ENCODE data around the gene PERM1.

PERM1 gene

GRCh38 chr1:1025730-1026129 lies 43.8 kb upstream of the PERM1 start:
- Histone ChIP-seq H3K4me3 (ENCODE audit: severe bottlenecking) (peak overlapping the region; percentile 9), H3K4me1 (ENCODE audit: insufficient read depth, poor library complexity, severe bottlenecking) (peaks cover 29% of the 10 kb centered on the region), H3K9me3 (ENCODE audit: severe bottlenecking) (no peaks in the 10 kb centered on the region), H3K27me3 (ENCODE audit: insufficient read depth, poor library complexity, severe bottlenecking) (no peaks in the 10 kb centered on the region), H3K36me3 (ENCODE audit: low read depth) (peaks cover 55% of the 10 kb centered on the region), H3K27ac (ENCODE audit: poor library complexity, severe bottlenecking) (peak overlapping the region; percentile 96)
- DNase-seq (ENCODE audit: low spot score) (no peak), ATAC-seq (ENCODE audit: low read depth) (no peak)
- TF ChIP-seq, protein P1, sequence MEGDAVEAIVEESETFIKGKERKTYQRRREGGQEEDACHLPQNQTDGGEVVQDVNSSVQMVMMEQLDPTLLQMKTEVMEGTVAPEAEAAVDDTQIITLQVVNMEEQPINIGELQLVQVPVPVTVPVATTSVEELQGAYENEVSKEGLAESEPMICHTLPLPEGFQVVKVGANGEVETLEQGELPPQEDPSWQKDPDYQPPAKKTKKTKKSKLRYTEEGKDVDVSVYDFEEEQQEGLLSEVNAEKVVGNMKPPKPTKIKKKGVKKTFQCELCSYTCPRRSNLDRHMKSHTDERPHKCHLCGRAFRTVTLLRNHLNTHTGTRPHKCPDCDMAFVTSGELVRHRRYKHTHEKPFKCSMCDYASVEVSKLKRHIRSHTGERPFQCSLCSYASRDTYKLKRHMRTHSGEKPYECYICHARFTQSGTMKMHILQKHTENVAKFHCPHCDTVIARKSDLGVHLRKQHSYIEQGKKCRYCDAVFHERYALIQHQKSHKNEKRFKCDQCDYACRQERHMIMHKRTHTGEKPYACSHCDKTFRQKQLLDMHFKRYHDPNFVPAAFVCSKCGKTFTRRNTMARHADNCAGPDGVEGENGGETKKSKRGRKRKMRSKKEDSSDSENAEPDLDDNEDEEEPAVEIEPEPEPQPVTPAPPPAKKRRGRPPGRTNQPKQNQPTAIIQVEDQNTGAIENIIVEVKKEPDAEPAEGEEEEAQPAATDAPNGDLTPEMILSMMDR (IDR thresholded peaks at IDR 0.05; ENCODE audit: poor library complexity, severe bottlenecking), result no peak

- ATAC-seq (ENCODE audit: low read depth), result peak; percentile 69
- Histone ChIP-seq H3K27me3 (ENCODE audit: insufficient read depth, poor library complexity, severe bottlenecking) (no peaks in the 10 kb centered on the region), H3K36me3 (ENCODE audit: low read depth) (peaks cover 55% of the 10 kb centered on the region), H3K4me1 (ENCODE audit: insufficient read depth, poor library complexity, severe bottlenecking) (peaks cover 29% of the 10 kb centered on the region), H3K9me3 (ENCODE audit: severe bottlenecking) (no peaks in the 10 kb centered on the region), H3K27ac (ENCODE audit: poor library complexity, severe bottlenecking) (peak overlapping the region; percentile 96), H3K4me3 (ENCODE audit: severe bottlenecking) (peak overlapping the region; percentile 26)
- TF ChIP-seq, protein P1 (IDR thresholded peaks at IDR 0.05; ENCODE audit: poor library complexity, severe bottlenecking), result no peak
- peak; percentile 93 for DNase-seq (ENCODE audit: low spot score)
Observed at GRCh38 chr1:1024771-1025699, 43.1 kb upstream of the PERM1 start.

DNA sequence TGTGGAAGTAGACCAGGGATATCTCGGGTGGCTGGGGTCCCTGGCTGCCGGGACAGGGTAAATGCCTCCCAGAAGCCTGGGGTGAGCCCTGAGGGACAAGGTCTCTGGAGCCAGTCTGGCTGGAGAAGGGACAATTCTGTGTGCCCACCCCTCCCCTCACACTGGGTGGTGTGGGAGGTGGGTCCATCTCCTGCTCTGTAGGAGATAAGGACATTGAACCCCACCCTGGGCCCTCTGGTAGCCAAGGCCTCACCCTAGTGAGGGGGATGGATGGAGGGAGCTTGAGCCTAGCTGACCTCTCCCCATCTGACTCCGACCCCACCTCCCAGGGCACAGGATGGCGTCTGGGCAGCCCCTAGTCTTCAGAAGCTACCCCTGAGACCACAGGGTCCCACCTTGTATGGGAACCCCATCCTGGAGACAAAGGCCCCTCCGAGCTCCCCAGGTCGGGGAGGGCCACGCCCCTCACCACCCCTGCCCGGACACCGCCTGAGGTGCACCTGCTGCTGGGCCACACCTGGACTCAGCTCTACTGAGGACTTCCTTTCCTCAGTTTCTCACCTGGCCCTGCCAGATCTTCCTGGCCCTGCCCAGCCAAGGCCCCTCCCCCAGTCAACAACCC lies 42.4 kb upstream of the PERM1 start:
- DNase-seq (ENCODE audit: low spot score) (no peak), ATAC-seq (ENCODE audit: low read depth) (no peak; the same call in 2 of the 3 replicates)
- Histone ChIP-seq H3K27ac (ENCODE audit: poor library complexity, severe bottlenecking) (peak overlapping the region; percentile 96), H3K4me1 (ENCODE audit: insufficient read depth, poor library complexity, severe bottlenecking) (peaks cover 29% of the 10 kb centered on the region), H3K36me3 (ENCODE audit: low read depth) (peaks cover 55% of the 10 kb centered on the region), H3K27me3 (ENCODE audit: insufficient read depth, poor library complexity, severe bottlenecking) (no peaks in the 10 kb centered on the region), H3K4me3 (ENCODE audit: severe bottlenecking) (peak overlapping the region; percentile 26), H3K9me3 (ENCODE audit: severe bottlenecking) (no peaks in the 10 kb centered on the region)
- TF ChIP-seq, protein P1 (IDR thresholded peaks at IDR 0.05; ENCODE audit: poor library complexity, severe bottlenecking), result no peak

DNA sequence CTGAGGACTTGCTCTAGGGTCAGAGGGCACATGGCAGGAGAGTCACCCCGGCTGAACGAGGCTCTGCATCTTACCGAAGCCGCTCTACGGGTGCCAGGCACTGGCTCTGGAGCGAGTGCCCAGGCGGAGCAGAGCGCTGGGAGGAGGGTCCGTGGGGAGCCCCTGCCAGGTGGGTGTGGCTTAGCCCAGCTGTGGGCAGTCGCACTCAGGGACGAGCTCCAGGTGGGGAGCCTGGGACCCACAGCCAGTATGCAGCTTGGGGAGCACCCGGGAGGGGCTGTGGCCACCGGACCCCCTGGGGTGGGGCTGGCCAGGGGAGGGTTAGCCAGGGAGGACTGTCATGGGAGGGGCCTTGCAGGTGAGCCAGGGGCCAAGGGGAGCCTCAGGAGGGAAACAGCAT lies 41.8 kb upstream of the PERM1 start:
- ATAC-seq (ENCODE audit: low read depth), result no peak
- Histone ChIP-seq H3K4me3 (ENCODE audit: severe bottlenecking) (no peak overlapping the region), H3K27ac (ENCODE audit: poor library complexity, severe bottlenecking) (peak overlapping the region; percentile 96), H3K4me1 (ENCODE audit: insufficient read depth, poor library complexity, severe bottlenecking) (peaks cover 29% of the 10 kb centered on the region), H3K36me3 (ENCODE audit: low read depth) (peaks cover 55% of the 10 kb centered on the region), H3K9me3 (ENCODE audit: severe bottlenecking) (no peaks in the 10 kb centered on the region), H3K27me3 (ENCODE audit: insufficient read depth, poor library complexity, severe bottlenecking) (no peaks in the 10 kb centered on the region)
- TF ChIP-seq, protein P1 (IDR thresholded peaks at IDR 0.05; ENCODE audit: poor library complexity, severe bottlenecking), result no peak
- no peak for DNase-seq (ENCODE audit: low spot score)

Measured in RWPE2 (cell line).